GM19463 (cell line): ENCODE data around the gene EIF3I.
A peak's percentile ranks its signal among the peaks of the same experiment; 100 is the strongest.

Source experiments
- ATAC-seq: cut with Tn5 transposase; IDR thresholded peaks from one replicate; pipeline ENCODE4 v1.9.1; 2021; ENCODE audit warnings: mild to moderate bottlenecking, moderate library complexity; ENCODE audit not compliant: unreplicated experiment

The EIF3I gene

GRCh38 chr1:32198237-32199042 lies 23.8 kb upstream of the EIF3I start:
- no peak for ATAC-seq

- no peak for ATAC-seq
Measured at GRCh38 chr1:32199043-32199716, 23.0 kb upstream of the EIF3I start.

GRCh38 chr1:32199717-32200072 lies 22.5 kb upstream of the EIF3I start:
- ATAC-seq = no peak

- ATAC-seq = peak; percentile 42
Measured at GRCh38 chr1:32200226-32201010, 21.8 kb upstream of the EIF3I start, which contains the start of gene CCDC28B. Gene CCDC28B, plus strand, starts transcription at chr1:32200595. Its CDS starts 1,341 bp downstream, at chr1:32201936.

- ATAC-seq = peak; percentile 35
Measured at GRCh38 chr1:32201011-32201855, 21.0 kb upstream of the EIF3I start.

GRCh38 chr1:32204943-32205361 lies 17.3 kb upstream of the EIF3I start:
- no peak for ATAC-seq

- ATAC-seq = peak; percentile 67
Measured at GRCh38 chr1:32205401-32206370, 16.5 kb upstream of the EIF3I start, which contains the start of gene IQCC. Gene IQCC, plus strand, starts transcription at chr1:32205671. Its CDS starts 11 bp downstream, at chr1:32205682.

- no peak for ATAC-seq
Measured at GRCh38 chr1:32208469-32208868, 13.7 kb upstream of the EIF3I start.

GRCh38 chr1:32208891-32209328 lies 13.3 kb upstream of the EIF3I start, which contains the start of gene DCDC2B:
Gene DCDC2B, plus strand, starts transcription at chr1:32209089. Its CDS starts 5 bp downstream, at chr1:32209094.
- no peak for ATAC-seq

- no peak for ATAC-seq
Measured at GRCh38 chr1:32215629-32216480, 6.4 kb upstream of the EIF3I start.

GRCh38 chr1:32216566-32216965 lies 5.6 kb upstream of the EIF3I start:
- ATAC-seq = no peak

- no peak for ATAC-seq
Measured at GRCh38 chr1:32219022-32219421, 3.2 kb upstream of the EIF3I start.

- ATAC-seq = no peak
Measured at GRCh38 chr1:32220746-32221580, 1.2 kb upstream of the EIF3I start.

- no peak for ATAC-seq
Measured at GRCh38 chr1:32221581-32221979, 627 bp upstream of the EIF3I start.

GRCh38 chr1:32223683-32224082 lies 1.5 kb downstream of the EIF3I start:
- no peak for ATAC-seq

- ATAC-seq = no peak
Measured at GRCh38 chr1:32224285-32224684, 2.1 kb downstream of the EIF3I start.

GRCh38 chr1:32228771-32229170 lies 6.6 kb downstream of the EIF3I start:
- ATAC-seq = no peak
